Keratinocyte (primary cell): ENCODE data around the gene ZBTB37. TPM values are rescaled to one million over a fixed set of nuclear protein-coding genes. Genes with fewer than 3 reads are reported as not detected.

Experiments
- DNase-seq: peaks from one replicate; pipeline ENCODE4 v3.0.0-alpha.2; 2011; ENCODE audit warnings: low read depth, missing footprints, low spot score
- FAIRE-seq: peaks from 2 replicates; lab custom pipeline; 2011; peaks lifted over from hg19 to GRCh38; lab: Jason Lieb, UNC
- H2AFZ ChIP-seq: 2 replicates; pipeline ENCODE4 v1.6.0; 2012; ENCODE audit warnings: low read length, control low read depth, inconsistent platforms; ENCODE audit not compliant: control insufficient read depth
- H3K27ac ChIP-seq: 2 replicates; pipeline ENCODE4 v1.5.1; 2011; ENCODE audit warnings: low read length; ENCODE audit not compliant: control insufficient read depth, insufficient read depth
- H3K27me3 ChIP-seq: 3 replicates; pipeline ENCODE4 v1.6.0; 2011; ENCODE audit warnings: low read length; ENCODE audit not compliant: control insufficient read depth, insufficient read depth; ENCODE audit errors: extremely low read depth
- H3K36me3 ChIP-seq, 2 experiments: 2 replicates in 1 of 2; 3 replicates in 1 of 2; pipeline ENCODE4 v1.5.1; 2011; ENCODE audit warnings: low read length in 2 of 2, mild to moderate bottlenecking in 1 of 2; ENCODE audit not compliant: control insufficient read depth in 2 of 2, insufficient read depth in 2 of 2; ENCODE audit errors: extremely low read depth in 1 of 2
- H3K4me1 ChIP-seq: 3 replicates; pipeline ENCODE4 v1.5.1; 2011; ENCODE audit warnings: low read length; ENCODE audit not compliant: control insufficient read depth, insufficient read depth; ENCODE audit errors: extremely low read depth
- H3K4me2 ChIP-seq: 3 replicates; pipeline ENCODE4 v1.6.0; 2011; ENCODE audit warnings: low read depth, low read length; ENCODE audit not compliant: control insufficient read depth, insufficient read depth; ENCODE audit errors: extremely low read depth
- H3K4me3 ChIP-seq, 3 experiments: fragments of 200-600 bp in 1 of 3; sonication (generic) in 1 of 3; 2 replicates in 2 of 3; 3 replicates in 1 of 3; pipeline ENCODE4 v1.5.1; 2011 to 2016; ENCODE audit warnings: low read length in 3 of 3, mild to moderate bottlenecking in 3 of 3, control low read depth in 2 of 3, inconsistent platforms in 1 of 3, low read depth in 1 of 3, mixed read lengths in 1 of 3, mixed run types in 1 of 3, moderate library complexity in 1 of 3; ENCODE audit not compliant: control insufficient read depth in 2 of 3, insufficient read depth in 2 of 3; ENCODE audit errors: extremely low read depth in 1 of 3
- H3K79me2 ChIP-seq: 2 replicates; pipeline ENCODE4 v1.6.0; 2012; ENCODE audit warnings: low read length; ENCODE audit not compliant: control insufficient read depth, insufficient read depth
- H3K9ac ChIP-seq: 3 replicates; pipeline ENCODE4 v1.6.0; 2011; ENCODE audit warnings: low read length; ENCODE audit not compliant: control insufficient read depth, insufficient read depth; ENCODE audit errors: extremely low read depth
- H3K9me1 ChIP-seq: 3 replicates; pipeline ENCODE4 v1.6.0; 2011; ENCODE audit warnings: low read length; ENCODE audit not compliant: control insufficient read depth, insufficient read depth; ENCODE audit errors: extremely low read depth
- H3K9me3 ChIP-seq: 2 replicates; pipeline ENCODE4 v1.5.1; 2012; ENCODE audit warnings: low read depth, low read length; ENCODE audit not compliant: control insufficient read depth
- H4K20me1 ChIP-seq: 3 replicates; pipeline ENCODE4 v1.6.0; 2011; ENCODE audit warnings: low read length; ENCODE audit not compliant: control insufficient read depth, insufficient read depth; ENCODE audit errors: extremely low read depth
- EZH2 ChIP-seq: IDR thresholded peaks from one replicate; pipeline ENCODE4 v1.6.1; 2012; ENCODE audit warnings: inconsistent platforms, mild to moderate bottlenecking, low read length, moderate library complexity
- dilution Hi-C: fragments of 300-500 bp; cut with MboI; formaldehyde crosslinking; loops from one replicate; pipeline ENCODE4 v1.7.0; 2020; ENCODE audit warnings: low sequenced_read_pairs; ENCODE audit not compliant: extremely low pct_ligation_motif_present
- polyA plus RNA-seq, 5 experiments: library from polyadenylated mRNA; depleted of rRNA in 3 of 5; stranded (reverse) in 3 of 5; stranded (forward) in 1 of 5; unstranded in 1 of 5; fragments of >200 nt; gene quantifications; 1 replicate in 1 of 5; 2 replicates in 3 of 5; 3 replicates in 1 of 5; pipeline versions ENCODE4 v1.2.1 to v1.2.3, GENCODE V29; 2011 to 2012; ENCODE audit warnings: missing spikeins in 2 of 5, low read depth in 1 of 5, low replicate concordance in 1 of 5
- TF ChIP-seq, protein P1 (sequence below), 3 experiments: IDR thresholded peaks in 1 of 3; conservative IDR thresholded peaks in 1 of 3; optimal IDR thresholded peaks in 1 of 3; 2 replicates in 2 of 3; 3 replicates in 1 of 3; pipeline versions ENCODE3 to v1.5.1; 2011; ENCODE audit warnings: low read length in 3 of 3, mild to moderate bottlenecking in 3 of 3, moderate library complexity in 2 of 3, control low read depth in 1 of 3, inconsistent platforms in 1 of 3; ENCODE audit not compliant: insufficient read depth in 2 of 3; ENCODE audit errors: extremely low read depth in 1 of 3

ZBTB37 gene
- polyA plus RNA-seq, 1 donor (not counting 4 experiments of a cell fraction or from before 2014, with no cell fraction given): 1.8 TPM

DNA sequence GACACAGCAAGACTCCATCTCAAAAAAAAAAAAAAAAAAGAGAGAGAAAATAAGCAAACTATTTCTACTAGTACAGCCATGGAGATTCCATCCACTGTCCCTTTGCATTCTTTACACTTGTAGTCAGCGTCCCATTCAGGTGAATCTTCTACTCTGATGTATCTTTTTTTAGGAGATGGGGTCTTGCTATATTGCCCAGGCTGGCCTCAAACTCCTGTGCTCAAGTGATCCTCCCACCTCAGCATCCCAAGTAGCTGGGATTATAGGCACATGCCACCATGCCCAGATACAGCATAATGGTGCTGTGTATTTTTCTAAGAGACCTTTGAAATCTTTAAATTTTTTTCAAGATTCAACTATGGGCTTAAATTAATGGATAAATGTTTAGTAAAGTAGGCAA is 35.4 kb upstream of the ZBTB37 start:
- TF ChIP-seq, protein P1, sequence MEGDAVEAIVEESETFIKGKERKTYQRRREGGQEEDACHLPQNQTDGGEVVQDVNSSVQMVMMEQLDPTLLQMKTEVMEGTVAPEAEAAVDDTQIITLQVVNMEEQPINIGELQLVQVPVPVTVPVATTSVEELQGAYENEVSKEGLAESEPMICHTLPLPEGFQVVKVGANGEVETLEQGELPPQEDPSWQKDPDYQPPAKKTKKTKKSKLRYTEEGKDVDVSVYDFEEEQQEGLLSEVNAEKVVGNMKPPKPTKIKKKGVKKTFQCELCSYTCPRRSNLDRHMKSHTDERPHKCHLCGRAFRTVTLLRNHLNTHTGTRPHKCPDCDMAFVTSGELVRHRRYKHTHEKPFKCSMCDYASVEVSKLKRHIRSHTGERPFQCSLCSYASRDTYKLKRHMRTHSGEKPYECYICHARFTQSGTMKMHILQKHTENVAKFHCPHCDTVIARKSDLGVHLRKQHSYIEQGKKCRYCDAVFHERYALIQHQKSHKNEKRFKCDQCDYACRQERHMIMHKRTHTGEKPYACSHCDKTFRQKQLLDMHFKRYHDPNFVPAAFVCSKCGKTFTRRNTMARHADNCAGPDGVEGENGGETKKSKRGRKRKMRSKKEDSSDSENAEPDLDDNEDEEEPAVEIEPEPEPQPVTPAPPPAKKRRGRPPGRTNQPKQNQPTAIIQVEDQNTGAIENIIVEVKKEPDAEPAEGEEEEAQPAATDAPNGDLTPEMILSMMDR (optimal IDR thresholded peaks at IDR 0.05 in 1 of 3, IDR thresholded peaks at IDR 0.05 in 1 of 3, conservative IDR thresholded peaks at IDR 0.05 in 1 of 3; ENCODE audit: extremely low read depth in 1 of 3, insufficient read depth in 2 of 3, low read length in 3 of 3): no peak
- no peak for TF ChIP-seq EZH2
- Histone ChIP-seq H3K4me1 (no peaks in the 10 kb centered on the region), H3K36me3 (peaks cover 6 to 13% of the 10 kb centered on the region in 2 experiments), H4K20me1 (no peaks in the 10 kb centered on the region), H3K4me2 (no peak overlapping the region), H2AFZ (no peak overlapping the region), H3K27ac (no peak overlapping the region), H3K9me3 (no peaks in the 10 kb centered on the region), H3K27me3 (no peaks in the 10 kb centered on the region), H3K4me3 (no peak overlapping the region), H3K9ac (no peak overlapping the region), H3K9me1 (no peaks in the 10 kb centered on the region), H3K79me2 (no peaks in the 10 kb centered on the region)
- FAIRE-seq (no peak), DNase-seq (no peak)
- dilution Hi-C loops: no loop called here

DNA sequence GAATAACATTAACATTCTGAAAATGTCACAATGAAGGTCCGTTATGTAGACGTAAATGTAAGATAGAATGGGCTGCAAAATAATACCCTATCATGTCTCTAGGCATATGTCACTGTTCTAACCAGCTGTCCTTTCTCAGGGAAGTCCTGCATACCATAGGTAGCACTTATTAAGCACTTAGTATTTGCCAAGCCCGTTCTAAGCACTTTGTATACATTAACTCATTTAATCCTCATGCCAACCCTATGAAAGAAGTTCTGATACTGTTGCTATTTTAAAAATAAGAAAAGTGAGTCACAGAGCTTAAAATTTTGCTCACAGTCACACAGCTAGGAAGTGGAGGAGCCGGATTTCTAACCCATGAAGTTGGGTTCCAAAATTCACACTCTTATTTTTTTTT is 16.1 kb upstream of the ZBTB37 start:
- Histone ChIP-seq H3K9me3 (no peaks in the 10 kb centered on the region), H3K9me1 (no peaks in the 10 kb centered on the region), H3K4me1 (no peaks in the 10 kb centered on the region), H3K27ac (no peak overlapping the region), H3K9ac (no peak overlapping the region), H3K4me3 (no peak overlapping the region), H3K4me2 (no peak overlapping the region), H4K20me1 (no peaks in the 10 kb centered on the region), H3K36me3 (peaks cover 5 to 16% of the 10 kb centered on the region in 2 experiments), H3K79me2 (no peaks in the 10 kb centered on the region), H3K27me3 (no peaks in the 10 kb centered on the region), H2AFZ (no peak overlapping the region)
- dilution Hi-C loops: no loop called here
- DNase-seq (no peak), FAIRE-seq (no peak)
- no peak for TF ChIP-seq EZH2
- TF ChIP-seq, protein P1 (optimal IDR thresholded peaks at IDR 0.05 in 1 of 3, IDR thresholded peaks at IDR 0.05 in 1 of 3, conservative IDR thresholded peaks at IDR 0.05 in 1 of 3; ENCODE audit: extremely low read depth in 1 of 3, insufficient read depth in 2 of 3, low read length in 3 of 3): no peak
